Kidney capillary endothelial cell (primary cell): ENCODE results near the gene HMX2.

ENCODE experiments used
- DNase-seq: peaks from one replicate; pipeline ENCODE4 v3.0.0-alpha.2; 2018; ENCODE audit warnings: low spot score

Gene HMX2

GRCh38 chr10:123139165-123139520 is 8.8 kb upstream of the HMX2 start:
- no peak for DNase-seq

GRCh38 chr10:123139521-123140163 is 8.3 kb upstream of the HMX2 start:
- DNase-seq: no peak

DNA sequence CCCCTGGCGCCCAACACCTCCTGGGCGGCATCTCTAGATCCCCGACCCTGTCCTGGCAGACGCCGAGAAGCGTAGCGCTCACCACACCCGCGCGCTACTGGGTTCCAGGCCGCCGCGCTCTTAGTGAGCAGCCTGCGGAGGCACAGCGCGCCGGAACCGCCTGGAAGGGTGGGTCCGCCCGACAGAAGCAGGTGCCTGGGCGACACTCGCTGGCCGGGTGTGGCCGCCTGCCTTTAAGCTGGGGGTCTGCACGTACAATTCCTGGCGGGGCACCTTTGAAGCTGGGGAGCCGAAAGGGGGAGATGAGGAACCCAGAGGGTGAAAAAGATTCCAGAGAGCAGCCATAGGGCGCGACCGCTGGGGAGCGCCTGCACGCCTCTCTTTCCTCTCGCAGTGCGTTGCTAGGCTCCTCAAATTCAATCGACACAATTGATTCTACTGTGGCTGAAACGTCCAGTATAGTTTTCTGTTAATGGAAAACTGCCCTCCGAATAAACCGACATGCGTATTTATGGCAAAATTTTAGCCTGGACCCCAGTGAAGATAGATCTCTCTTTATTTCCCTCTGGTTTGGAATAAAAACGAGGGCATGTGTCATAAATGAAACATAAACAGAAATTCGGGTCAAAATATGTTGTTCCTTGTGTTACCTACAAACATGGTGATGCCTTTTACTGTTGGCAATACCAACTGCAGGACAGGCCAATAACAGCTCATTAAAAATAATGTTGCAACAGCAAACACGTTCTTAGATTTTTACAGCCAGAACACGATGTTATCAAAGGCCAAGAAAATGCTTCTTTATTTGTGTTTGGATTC is 7.6 kb upstream of the HMX2 start:
- DNase-seq: no peak

GRCh38 chr10:123140983-123141390 is 6.9 kb upstream of the HMX2 start:
- no peak for DNase-seq

DNA sequence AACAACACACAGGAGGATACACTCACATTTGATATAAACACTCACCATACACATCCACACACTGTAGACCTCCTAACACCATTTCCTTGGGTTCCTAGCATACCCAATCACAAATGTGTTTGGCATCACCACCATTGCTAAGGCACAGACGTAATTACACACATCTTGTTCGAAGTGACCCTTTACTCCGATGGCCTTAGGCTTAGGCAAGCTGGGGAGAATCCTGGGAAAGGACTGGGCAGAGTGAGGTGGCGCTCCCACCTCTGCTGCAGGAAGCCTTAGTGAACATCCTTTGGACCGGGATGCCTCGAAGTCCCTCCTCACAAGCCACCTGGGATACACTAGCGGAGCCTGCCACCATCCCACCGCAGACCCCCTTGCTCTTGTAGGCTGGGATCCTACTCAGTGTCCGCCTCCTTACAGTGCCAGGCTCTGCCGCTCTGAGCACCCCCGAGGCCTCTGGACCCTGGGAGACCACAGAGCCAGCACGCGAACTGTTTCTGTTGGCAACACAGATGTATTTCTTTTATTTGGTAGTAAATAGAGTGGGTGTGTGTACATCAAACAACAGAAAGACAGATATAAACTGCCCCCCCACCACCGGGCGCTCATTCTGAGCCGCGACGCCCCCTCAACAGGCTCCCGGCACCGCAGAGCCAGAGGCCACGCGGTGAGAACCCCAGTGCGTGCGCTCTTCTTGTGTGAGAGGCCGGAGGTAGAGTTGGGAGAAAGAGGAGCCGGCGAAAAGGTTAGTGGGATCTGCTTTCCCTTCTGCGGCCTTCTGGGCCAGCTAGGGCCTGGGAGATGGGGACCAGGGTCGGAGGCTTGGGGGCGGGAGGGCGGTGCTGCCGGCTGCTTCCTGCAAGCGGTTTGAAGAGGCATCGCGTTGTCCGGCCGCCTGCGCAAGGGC is 5.9 kb upstream of the HMX2 start:
- DNase-seq: no peak

- no peak for DNase-seq
Measured at GRCh38 chr10:123142701-123143161, 5.2 kb upstream of the HMX2 start.

DNA sequence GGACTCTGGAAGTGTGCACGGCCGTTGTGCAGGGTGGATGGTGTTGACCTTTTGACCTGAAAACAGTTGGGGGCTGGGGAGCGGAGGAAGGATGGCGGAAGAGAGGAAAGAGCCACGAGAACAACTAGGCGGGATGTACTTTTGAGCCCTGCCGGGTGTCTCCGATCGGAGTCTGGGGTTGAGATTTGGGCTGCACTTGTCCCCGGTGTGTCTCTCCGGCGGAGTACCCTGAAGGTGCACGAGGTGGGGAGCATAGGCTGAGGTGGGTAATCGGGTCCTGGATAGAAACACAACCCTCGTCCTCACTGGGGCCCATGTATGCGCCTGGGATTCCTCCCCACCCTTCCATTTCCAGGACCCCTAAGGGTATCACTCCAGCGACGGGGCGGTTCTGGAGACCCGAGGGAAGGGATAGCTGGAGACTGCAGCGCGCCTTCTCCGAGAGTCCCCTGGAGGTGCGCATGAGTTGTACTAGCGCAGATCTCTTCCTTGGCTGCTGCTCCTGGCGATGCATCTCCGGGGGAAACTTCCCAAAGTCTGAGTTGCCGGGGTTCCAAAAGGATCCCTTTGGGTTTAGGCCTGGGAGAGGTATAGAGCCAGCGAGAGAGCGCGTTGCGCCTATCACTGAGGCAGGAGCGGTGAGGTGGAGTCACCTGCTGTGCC is 4.6 kb upstream of the HMX2 start:
- no peak for DNase-seq

DNA sequence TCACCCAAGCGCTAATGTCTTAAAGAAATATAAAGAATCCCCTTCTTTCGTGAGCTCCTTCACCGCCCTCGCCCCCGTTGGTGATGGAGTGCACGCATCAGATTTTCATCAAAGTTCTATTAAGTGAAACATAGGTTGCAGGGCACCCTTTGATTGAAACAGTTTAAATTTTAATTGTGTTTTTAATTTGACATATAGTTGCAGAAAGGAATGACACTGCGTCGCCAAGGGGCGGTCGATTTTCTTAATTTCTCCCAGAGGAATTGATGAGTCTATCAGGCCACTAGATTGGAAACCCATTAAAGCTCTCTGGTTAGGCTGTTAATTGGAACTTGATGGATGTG is 4.1 kb upstream of the HMX2 start:
- DNase-seq: no peak

- DNase-seq: no peak
Measured at GRCh38 chr10:123144697-123145541, 3.0 kb upstream of the HMX2 start.

- DNase-seq: no peak
Measured at GRCh38 chr10:123145542-123146012, 2.4 kb upstream of the HMX2 start.

- DNase-seq: no peak
Measured at GRCh38 chr10:123146013-123146893, 1.7 kb upstream of the HMX2 start.

- no peak for DNase-seq
Measured at GRCh38 chr10:123146894-123147634, 872 bp upstream of the HMX2 start.

GRCh38 chr10:123148414-123149161 is 652 bp downstream of the HMX2 start:
- no peak for DNase-seq

DNA sequence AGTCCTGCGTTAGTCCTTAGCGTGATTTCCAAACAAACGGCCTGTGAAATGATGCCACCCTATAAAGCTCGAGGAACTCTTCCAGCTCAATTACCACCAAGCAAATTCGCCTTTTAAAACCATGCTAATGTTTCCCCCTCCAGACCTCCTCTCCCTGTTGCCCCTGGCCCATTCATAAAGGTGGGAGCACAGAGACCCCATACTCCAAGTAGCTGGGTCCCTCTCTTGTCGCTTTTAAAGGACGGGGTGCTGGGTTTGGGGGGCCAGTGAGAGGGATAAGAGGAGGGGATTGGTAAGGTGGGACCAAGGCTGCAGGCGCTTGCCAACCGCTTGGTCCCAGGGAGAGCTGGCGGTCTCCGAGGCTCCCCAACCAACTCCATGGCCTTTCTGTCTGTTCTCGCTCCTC is 1.2 kb downstream of the HMX2 start:
- DNase-seq: no peak

GRCh38 chr10:123149568-123150270 is 1.8 kb downstream of the HMX2 start:
- DNase-seq: no peak

- DNase-seq: no peak
Measured at GRCh38 chr10:123150271-123150985, 2.5 kb downstream of the HMX2 start.
